CD14-positive monocyte (primary cell): Measurements from ENCODE around the gene DVL2. TPM values are rescaled to one million over a fixed set of nuclear protein-coding genes. Genes with fewer than 3 reads are reported as not detected.
A peak's percentile ranks its signal among the peaks of the same experiment; 100 is the strongest.

Source experiments
- DNase-seq, 3 donors: peaks; one replicate each; pipeline ENCODE4 v3.0.0-alpha.2; 2011 to 2022
- H2AFZ ChIP-seq: 2 replicates; pipeline ENCODE4 v1.6.0; 2012; ENCODE audit warnings: mild to moderate bottlenecking, low read depth, low read length, inconsistent platforms; ENCODE audit not compliant: insufficient read depth, poor library complexity, severe bottlenecking
- H3K27ac ChIP-seq, 2 donors: 1 replicate in 1 of 2; 2 replicates in 1 of 2; pipeline ENCODE4 v1.5.1; 2012 to 2013; ENCODE audit warnings: low read length in 2 of 2, control low read depth in 1 of 2, inconsistent platforms in 1 of 2, low read depth in 1 of 2, mild to moderate bottlenecking in 1 of 2
- H3K27me3 ChIP-seq, 2 donors: one replicate each; pipeline versions ENCODE4 v1.6.0 to v1.6.1; 2011 to 2013; ENCODE audit warnings: low read length in 2 of 2; ENCODE audit not compliant: control insufficient read depth in 2 of 2, insufficient read depth in 2 of 2
- H3K36me3 ChIP-seq, 2 donors: replicated peaks in 1 of 2; 1 replicate in 1 of 2; 2 replicates in 1 of 2; pipeline versions ENCODE4 v1.5.1 to v1.6.1; 2012 to 2013; ENCODE audit warnings: low read length in 2 of 2, control low read depth in 1 of 2, inconsistent platforms in 1 of 2, mild to moderate bottlenecking in 1 of 2; ENCODE audit not compliant: insufficient read depth in 2 of 2, control insufficient read depth in 1 of 2
- H3K4me1 ChIP-seq, 2 donors: 1 replicate in 1 of 2; 2 replicates in 1 of 2; pipeline versions ENCODE4 v1.5.1 to v1.6.1; 2012 to 2013; ENCODE audit warnings: low read length in 2 of 2, control low read depth in 1 of 2, inconsistent platforms in 1 of 2, mild to moderate bottlenecking in 1 of 2, moderate library complexity in 1 of 2; ENCODE audit not compliant: insufficient read depth in 2 of 2, control insufficient read depth in 1 of 2
- H3K4me2 ChIP-seq: replicated peaks from 2 replicates; pipeline ENCODE3; 2012; ENCODE audit warnings: low read length, moderate library complexity, mild to moderate bottlenecking; ENCODE audit not compliant: poor library complexity, severe bottlenecking; ENCODE audit errors: extremely low read depth
- H3K4me3 ChIP-seq, 3 experiments: fragments of 200-600 bp in 1 of 3; sonication (generic) in 1 of 3; replicated peaks in 1 of 3; 1 replicate in 2 of 3; 2 replicates in 1 of 3; pipeline ENCODE4 v1.5.1; 2011 to 2013; ENCODE audit warnings: low read length in 3 of 3, mild to moderate bottlenecking in 3 of 3, control low read depth in 2 of 3, low read depth in 2 of 3, inconsistent platforms in 1 of 3, moderate library complexity in 1 of 3
- H3K79me2 ChIP-seq: 2 replicates; pipeline ENCODE4 v1.6.0; 2012; ENCODE audit warnings: mild to moderate bottlenecking, control low read depth, inconsistent platforms, low read length, moderate library complexity; ENCODE audit not compliant: insufficient read depth
- H3K9ac ChIP-seq: 2 replicates; pipeline ENCODE4 v1.6.0; 2017; ENCODE audit warnings: low read length, mild to moderate bottlenecking; ENCODE audit not compliant: insufficient read depth, poor library complexity, severe bottlenecking
- H3K9me3 ChIP-seq, 2 donors: replicated peaks in 1 of 2; 1 replicate in 1 of 2; 2 replicates in 1 of 2; pipeline versions ENCODE4 v1.5.1 to v1.6.1; 2012 to 2013; ENCODE audit warnings: low read length in 2 of 2, control low read depth in 1 of 2; ENCODE audit not compliant: control insufficient read depth in 1 of 2, insufficient read depth in 1 of 2
- H4K20me1 ChIP-seq: 2 replicates; pipeline ENCODE4 v1.6.0; 2012; ENCODE audit warnings: mild to moderate bottlenecking, low read length, control low read depth, moderate library complexity; ENCODE audit not compliant: insufficient read depth
- H3K27ac Mint-ChIP-seq, 7 donors: one replicate each; pipeline ENCODE4 v1.8.0; 2020; ENCODE audit warnings: mild to moderate bottlenecking in 7 of 7, mixed read lengths in 7 of 7, moderate library complexity in 6 of 7, inconsistent platforms in 2 of 7
- H3K27me3 Mint-ChIP-seq, 3 donors: one replicate each; pipeline ENCODE4 v1.8.0; 2021 to 2022; ENCODE audit warnings: low read depth in 3 of 3, mild to moderate bottlenecking in 3 of 3, mixed read lengths in 3 of 3, moderate library complexity in 3 of 3, inconsistent platforms in 1 of 3
- H3K36me3 Mint-ChIP-seq, 2 donors: one replicate each; pipeline ENCODE4 v1.8.0; 2020; ENCODE audit warnings: mixed read lengths in 2 of 2, inconsistent platforms in 1 of 2, mild to moderate bottlenecking in 1 of 2
- H3K4me1 Mint-ChIP-seq: one replicate; pipeline ENCODE4 v1.8.0; 2020; ENCODE audit warnings: mild to moderate bottlenecking, mixed read lengths
- H3K4me3 Mint-ChIP-seq, 2 donors: one replicate each; pipeline ENCODE4 v1.8.0; 2020; ENCODE audit warnings: mild to moderate bottlenecking in 2 of 2, mixed read lengths in 2 of 2, moderate library complexity in 1 of 2
- H3K9me3 Mint-ChIP-seq, 7 donors: one replicate each; pipeline ENCODE4 v1.8.0; 2020 to 2022; ENCODE audit warnings: mixed read lengths in 7 of 7, mild to moderate bottlenecking in 6 of 7, moderate library complexity in 6 of 7, inconsistent platforms in 2 of 7
- CTCF ChIP-seq: fragments of 200-600 bp; IDR thresholded peaks from one replicate; pipeline ENCODE4 v1.8.0; 2022; ENCODE audit warnings: antibody characterized with exemption, mild to moderate bottlenecking
- WGBS: methylation state at CpG from one replicate; pipeline ENCODE4 v1.1.5; 2013; ENCODE audit warnings: missing lambda C conversion rate; ENCODE audit not compliant: insufficient coverage; 5-methylcytosine and 5-hydroxymethylcytosine counted together
- intact Hi-C, 2 donors: fragments of 100-400 bp; cut with micrococcal nuclease; formaldehyde crosslinking; loops; one replicate each; pipeline versions ENCODE4 v1.15.0 to v1.15.1; 2023
- polyA plus RNA-seq, 3 donors: library from polyadenylated mRNA; depleted of rRNA in 1 of 3; unstranded in 2 of 3; stranded (reverse) in 1 of 3; fragments of 300-500 nt in 2 of 3; fragments of >200 nt in 1 of 3; fragmentation: Illumina TruSeq in 2 of 3; gene quantifications; 1 replicate in 2 of 3; 2 replicates in 1 of 3; pipeline ENCODE4 v1.2.3, GENCODE V29; 2012 to 2021

DVL2 gene
- polyA plus RNA-seq, 3 donors: 6.7 to 7.8 (median 7.0) TPM

DNA sequence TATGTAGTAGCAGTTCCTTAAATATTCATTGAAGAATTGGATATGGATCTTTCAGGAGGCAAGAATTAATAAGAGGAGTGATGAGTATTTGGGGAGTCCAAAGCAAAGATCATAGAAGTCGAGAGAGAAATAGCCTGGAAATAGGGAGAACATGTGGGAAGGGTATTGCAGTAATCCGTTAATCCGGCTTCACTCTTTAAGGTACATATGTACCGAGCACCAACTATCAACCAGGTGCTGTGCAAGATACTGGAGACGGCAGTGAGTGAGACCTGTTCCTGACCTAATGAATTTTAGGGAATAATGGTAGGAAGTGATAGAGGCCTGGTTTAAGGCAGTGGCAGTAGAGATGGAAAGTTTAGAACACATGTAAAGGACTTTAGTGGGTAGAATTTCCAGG is 18.8 kb upstream of the DVL2 start:
- Histone ChIP-seq H3K9ac (peak overlapping the region; percentile 97), H3K9me3 (no peaks in the 10 kb centered on the region), H3K79me2 (peaks cover 50% of the 10 kb centered on the region), H3K4me3 (peak overlapping the region; percentile 60 to 93 (median 73)), H3K4me2 (peak overlapping the region; percentile 86), H3K27ac (peak overlapping the region; percentile 100), H3K36me3 (peaks cover 21 to 37% of the 10 kb centered on the region in 2 donors), H3K27me3 (no peaks in the 10 kb centered on the region), H2AFZ (peak overlapping the region; percentile 81), H4K20me1 (peaks cover 5% of the 10 kb centered on the region), H3K4me1 (peaks cover 31 to 36% of the 10 kb centered on the region in 2 donors)
- H3K9me3 Mint-ChIP-seq: no peaks in the 10 kb centered on the region
- peaks cover 34% of the 10 kb centered on the region for H3K4me1 Mint-ChIP-seq
- no peaks in the 10 kb centered on the region for H3K27me3 Mint-ChIP-seq
- TF ChIP-seq CTCF: no peak
- DNase-seq: no peak
- intact Hi-C loops: loop anchor here (2.0 to 10.0 kb wide), 5 partner anchors 36 to 312 kb away; partner anchors contain the start of genes EIF5A (in 2 of the 2), ACADVL (in 1 of the 2), DLG4 (in 1 of the 2) and SENP3 (in 1 of the 2)
- H3K36me3 Mint-ChIP-seq: peaks cover 30 to 47% of the 10 kb centered on the region in 2 donors
- 94% methylated on average over 2 of the region's 5 CpGs for WGBS
- H3K27ac Mint-ChIP-seq: peak overlapping the region; percentile 99 to 100 (median 100)
- H3K4me3 Mint-ChIP-seq: peak overlapping the region; percentile 90 to 95

- peak within 1 kb of the TSS; percentile 99 to 100 (median 100) for H3K27ac Mint-ChIP-seq
- peaks cover 5% of the 10 kb centered on the region for H4K20me1 ChIP-seq
- peak within 1 kb of the TSS; percentile 100 for H3K27ac ChIP-seq
- peaks cover 21 to 33% of the 10 kb centered on the region in 2 donors for H3K36me3 ChIP-seq
- WGBS: under 1% methylated on average over 47 of the region's 55 CpGs
- peaks cover 34% of the 10 kb centered on the region for H3K4me1 Mint-ChIP-seq
- H3K9me3 ChIP-seq: no peaks in the 10 kb centered on the region
- peak within 1 kb of the TSS; percentile 81 for H2AFZ ChIP-seq
- H3K79me2 ChIP-seq: peaks cover 57% of the 10 kb centered on the region
- H3K27me3 ChIP-seq: no peaks in the 10 kb centered on the region
- peak within 1 kb of the TSS; percentile 73 to 93 (median 87) for H3K4me3 ChIP-seq
- intact Hi-C loops: loop anchor here (2.0 to 10.0 kb wide), 5 partner anchors 35 to 312 kb away; partner anchors contain the start of genes EIF5A (in 2 of the 2), ACADVL (in 1 of the 2), DLG4 (in 1 of the 2) and SENP3 (in 1 of the 2)
- H3K4me3 Mint-ChIP-seq: peak within 1 kb of the TSS; percentile 90 to 95
- TF ChIP-seq CTCF: peak; percentile 28
- H3K4me2 ChIP-seq: peak within 1 kb of the TSS; percentile 86
- H3K9me3 Mint-ChIP-seq: no peaks in the 10 kb centered on the region
- peak within 1 kb of the TSS; percentile 97 for H3K9ac ChIP-seq
- peaks cover 29 to 41% of the 10 kb centered on the region in 2 donors for H3K36me3 Mint-ChIP-seq
- H3K4me1 ChIP-seq: peaks cover 31 to 36% of the 10 kb centered on the region in 2 donors
- DNase-seq: peak; percentile 88 to 96 (median 93)
- H3K27me3 Mint-ChIP-seq: no peaks in the 10 kb centered on the region
Observed at GRCh38 chr17:7252176-7253043, 18.1 kb upstream of the DVL2 start, which contains the start of gene ELP5. TSS of gene ELP5 (plus strand) at chr17:7252215. CDS start at chr17:7252551, 336 bp downstream.
